HG03469 (cell line): ENCODE measurements around the gene ARMC7.

Experiments
- ATAC-seq: cut with Tn5 transposase; IDR thresholded peaks from one replicate; pipeline ENCODE4 v1.9.1; 2021; ENCODE audit warnings: mild to moderate bottlenecking, moderate library complexity, moderate number of reproducible peaks; ENCODE audit not compliant: unreplicated experiment

ARMC7 gene

DNA sequence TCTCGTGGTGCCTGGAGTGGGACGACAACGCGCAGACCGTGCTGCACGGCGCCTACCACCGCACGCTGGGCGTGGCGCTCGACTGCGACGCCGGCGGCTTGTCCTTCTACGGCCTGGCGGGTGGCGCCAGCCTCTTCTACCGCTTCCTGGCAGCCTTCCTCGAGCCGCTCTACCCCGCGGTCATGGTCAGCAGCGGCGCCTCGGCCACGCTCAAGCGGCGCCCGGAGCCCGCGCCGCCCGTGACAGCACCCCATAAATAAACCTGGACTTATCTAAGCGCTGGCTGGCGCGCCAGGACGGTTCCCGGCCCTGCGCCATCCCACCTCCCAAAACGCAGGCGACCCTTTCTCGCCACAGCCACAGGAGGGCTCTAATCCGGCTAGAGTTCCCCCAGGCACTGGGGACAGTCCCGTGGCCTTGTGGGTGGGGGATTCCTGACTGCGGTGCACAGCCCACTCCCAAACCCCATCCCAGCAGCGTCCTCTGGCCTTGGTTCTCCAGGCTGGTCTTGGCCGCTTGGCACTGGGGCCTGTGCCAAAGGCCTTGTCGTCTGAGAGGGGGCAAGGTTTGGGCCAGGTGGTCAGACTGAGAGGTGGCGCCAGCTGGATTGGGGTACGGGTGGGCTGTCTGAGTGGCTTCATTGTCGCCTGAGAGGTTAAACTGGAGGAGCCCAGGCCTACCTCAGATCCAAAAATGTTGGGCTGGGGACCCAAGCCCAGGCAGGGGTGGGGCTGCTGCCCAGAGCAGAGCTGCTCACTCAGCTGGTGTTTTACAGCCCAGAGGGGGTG, 32.1 kb upstream of the ARMC7 start:
- no peak for ATAC-seq

DNA sequence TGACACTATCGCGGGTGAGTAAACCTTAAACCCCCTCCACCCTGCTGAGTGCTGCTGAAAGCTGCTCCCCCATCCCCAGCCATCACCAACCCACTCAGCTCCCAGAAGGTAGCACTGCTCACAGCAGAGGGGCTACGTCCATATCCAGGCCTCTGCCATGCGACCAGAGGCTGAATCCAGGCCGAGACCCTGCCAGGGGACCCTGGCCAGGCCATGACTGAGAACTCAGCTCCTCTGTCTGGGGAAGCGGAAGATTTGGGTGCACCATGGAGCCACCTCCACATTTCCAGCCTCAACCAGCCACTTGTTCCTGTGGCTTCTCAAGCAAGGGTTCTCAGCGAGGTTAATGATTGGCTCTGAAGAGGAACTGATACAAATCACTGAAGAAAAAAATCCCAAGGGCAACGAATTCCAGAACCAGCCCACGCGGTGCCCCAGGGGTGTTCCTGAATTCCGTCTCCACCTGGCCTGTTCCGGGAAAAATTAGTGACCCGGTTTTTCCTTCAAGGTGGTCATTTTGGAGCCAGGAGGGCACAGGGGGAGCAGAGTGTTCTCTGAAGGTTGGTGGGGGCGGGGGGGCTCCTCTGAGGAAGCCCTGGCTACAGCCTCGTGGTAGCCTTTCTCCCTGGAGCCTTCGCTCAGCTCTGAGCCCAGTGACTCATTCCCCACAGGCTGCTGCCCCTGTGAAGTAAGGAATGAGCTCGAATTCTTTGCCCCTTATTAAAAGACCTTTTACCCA, 31.3 kb upstream of the ARMC7 start:
- ATAC-seq: no peak

DNA sequence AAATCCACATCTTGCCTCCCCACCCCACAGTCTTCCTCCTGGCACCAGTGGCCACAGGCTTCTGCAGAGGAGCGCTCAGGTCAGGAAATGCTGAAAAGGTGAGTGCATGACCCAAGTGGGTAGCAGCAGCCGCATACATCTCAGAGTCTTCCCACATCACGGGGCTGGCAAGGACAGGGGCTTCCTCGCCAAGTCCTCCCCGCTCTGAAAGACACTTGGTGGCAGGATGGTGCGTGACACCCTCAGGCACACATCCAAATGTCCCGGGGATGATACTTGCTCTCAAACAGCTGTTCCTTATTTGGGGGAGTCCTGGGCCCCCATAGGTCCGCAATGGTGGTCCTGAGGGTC, 30.8 kb upstream of the ARMC7 start:
- ATAC-seq: no peak

DNA sequence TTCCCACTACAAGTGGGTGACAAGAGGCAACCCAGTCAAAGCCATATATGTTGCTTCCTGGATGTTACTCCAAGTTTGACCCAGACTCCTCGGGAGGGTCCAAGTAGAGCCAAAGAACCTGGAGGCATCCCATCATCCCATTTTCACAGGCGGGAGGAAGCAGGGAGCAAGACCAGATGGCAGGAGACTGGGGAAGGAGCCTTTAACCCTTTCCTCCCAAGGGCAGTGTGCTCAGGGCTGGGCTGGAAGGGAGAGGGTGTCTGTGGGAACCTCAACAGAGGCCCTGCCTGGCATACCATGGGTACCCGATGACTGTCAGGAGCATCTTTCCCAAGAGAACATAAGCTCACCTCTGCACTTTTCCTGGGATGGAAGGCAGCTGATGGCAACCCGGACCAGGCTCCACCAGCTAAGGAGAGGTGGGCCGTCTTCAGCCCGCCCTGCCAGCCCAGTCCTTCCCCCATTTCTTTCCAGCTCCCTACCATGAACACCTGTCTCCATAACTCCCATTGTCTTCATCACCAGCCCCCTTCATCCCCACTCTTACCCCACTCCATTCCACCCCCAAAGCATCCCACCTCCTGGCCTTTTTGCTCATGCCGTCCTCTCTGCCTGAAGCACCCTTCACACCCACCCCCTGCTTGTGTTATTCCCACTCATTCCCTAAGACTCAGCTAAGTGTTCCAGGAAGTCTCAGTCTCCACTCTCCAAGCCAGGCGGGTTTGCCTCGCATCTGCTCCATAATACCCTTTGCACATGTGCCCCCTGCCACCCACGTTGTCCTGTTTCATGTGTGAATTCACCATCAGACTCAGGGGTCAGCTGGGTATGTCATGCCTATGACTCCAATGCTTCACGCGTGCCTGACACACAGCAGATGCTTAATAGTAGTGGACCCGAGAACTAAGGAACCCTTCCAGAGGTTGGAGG, 27.9 kb upstream of the ARMC7 start:
- no peak for ATAC-seq

DNA sequence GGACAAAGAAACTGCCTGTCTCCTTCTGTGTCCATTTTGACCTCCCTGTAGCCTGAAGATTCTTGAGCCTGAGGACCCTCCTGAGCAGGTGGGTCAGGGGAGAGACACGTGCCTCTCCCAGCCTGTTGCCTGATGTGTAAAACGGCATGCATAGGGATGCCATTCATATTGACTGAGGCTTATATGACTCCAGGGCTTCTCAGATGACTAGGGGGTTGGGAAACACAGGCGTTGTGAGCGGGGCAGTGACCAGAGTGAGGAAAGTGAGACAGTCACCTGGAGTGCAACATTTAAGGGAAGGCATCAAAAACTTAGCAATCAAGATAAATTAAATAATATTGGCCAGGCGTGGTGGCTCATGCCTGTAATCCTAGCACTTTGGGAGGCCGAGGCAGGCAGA, 27.1 kb upstream of the ARMC7 start:
- no peak for ATAC-seq

DNA sequence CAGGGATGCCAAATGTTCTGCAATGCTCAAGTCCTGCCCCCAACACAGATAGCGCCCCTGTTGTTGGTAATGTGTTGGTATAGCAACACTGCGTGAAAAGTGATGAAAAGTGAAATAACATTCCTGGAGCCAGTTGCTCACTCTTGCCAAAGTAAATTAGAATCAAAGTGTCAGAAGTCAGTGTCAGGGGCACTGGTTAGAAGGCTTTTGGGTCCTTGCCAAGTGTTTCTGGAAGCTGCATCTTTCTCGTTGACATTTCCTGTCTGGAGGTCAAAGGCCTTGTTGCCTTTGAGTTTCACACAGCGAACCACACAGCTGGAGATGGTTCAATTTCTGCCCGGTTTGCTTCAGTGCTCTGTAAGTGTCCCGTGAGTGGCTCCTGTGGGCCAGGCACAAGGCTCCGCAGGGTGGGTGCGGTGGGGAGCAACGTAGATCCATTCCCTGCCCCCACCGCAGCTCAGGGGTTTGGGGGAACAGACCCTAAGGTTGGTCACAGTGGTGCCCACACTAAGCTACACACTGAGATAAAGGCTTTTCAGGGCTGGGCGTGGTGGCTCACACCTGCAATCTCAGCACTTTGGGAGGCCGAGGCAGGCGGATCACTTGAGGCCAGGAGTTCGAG, 25.6 kb upstream of the ARMC7 start:
- no peak for ATAC-seq

DNA sequence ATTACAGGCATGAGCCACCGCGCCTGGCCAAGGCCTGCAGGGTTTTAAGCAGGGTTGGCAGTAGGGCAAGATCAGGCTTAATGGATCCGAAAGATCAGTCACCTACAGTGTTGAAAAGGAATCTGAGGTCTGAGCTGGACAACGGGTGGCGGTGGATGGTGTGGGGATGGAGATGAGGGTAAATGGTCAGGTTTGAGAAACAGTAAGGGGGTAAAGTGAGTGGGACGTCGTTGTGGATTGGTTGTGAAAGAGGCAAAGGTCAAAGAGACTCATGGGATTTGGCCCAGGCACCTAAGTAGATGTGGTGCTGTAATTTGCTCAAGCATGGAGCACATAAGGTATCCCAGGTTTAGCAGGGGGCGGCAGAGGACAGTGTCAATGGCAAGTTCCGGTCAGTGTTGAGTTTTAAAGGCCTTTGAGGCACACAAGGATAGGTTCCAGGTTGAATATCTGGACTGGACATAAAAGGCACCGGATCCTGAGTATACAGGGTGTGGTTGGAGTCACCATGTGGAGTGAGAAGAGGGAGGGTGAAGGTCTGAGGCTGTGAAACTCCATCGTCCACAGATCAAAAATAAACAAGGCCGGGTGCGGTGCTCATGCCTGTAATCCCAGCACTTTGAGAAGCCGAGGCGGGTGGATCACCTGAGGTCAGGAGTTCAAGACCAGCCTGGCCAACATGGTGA, 23.1 kb upstream of the ARMC7 start:
- ATAC-seq: no peak

DNA sequence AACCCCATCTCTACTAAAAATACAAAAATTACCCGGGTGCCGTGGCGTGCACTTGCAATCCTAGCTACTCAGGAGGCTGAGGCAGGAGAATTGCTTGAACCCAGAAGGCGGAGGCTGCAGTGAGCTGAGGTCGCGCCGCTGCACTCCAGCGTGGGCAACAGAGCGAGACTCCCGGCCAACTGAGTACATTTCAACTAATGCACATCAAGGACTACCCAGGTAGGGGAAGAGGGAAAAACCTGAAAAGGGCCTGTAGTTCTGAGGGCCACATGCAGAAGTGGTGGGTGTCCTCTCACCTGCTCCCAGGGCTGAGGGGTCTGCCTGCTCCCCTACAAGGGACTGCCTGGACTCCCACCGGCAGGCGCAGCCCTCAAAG, 22.6 kb upstream of the ARMC7 start:
- ATAC-seq: no peak

DNA sequence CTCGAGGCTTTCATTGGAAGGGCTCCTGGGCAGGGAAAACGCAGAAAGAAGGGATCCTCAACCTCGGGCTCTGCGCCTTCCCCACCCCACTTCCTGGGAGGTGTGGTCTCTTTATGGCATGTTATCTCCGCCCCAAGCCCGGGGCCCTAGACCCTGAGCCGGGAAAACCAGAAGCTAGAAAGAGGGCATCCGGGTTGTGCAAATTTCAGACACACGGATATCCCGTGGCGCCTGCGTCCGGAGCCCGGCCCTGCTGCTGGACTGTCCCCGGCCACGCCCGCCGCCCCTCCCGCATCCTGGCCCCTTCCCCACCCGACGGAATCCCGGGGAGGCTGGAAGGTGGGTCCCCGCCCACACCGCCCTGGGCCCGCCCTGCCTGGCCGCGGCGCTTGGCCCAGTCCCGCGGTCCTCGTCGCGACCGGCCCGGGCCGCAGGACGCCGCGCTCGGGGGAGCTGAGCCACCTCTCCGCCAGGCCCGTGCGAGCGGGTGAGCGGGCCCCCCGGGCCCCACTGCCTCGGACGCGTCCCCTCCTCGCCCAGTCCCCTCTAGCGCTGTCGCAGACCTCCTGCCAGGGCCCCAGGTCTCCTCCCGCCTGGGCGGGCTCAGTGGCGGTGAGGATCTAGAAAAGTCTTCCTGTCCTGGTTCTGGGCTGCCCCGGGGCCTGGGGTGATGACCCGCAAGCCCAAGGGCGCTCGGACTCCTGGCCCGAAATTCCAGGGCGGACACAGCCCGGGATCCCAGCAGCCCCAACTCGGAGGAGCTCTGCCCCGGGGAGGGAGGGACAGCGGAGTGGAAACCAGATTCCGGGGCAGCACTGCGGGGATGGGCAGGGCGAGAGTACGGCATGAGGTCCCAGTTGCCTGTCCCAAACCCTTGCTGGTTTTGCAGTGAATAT, 22.0 kb upstream of the ARMC7 start, which contains the start of gene SLC16A5:
SLC16A5 (plus strand) TSS at position 397 of the 896 bp plus-strand sequence. CDS start 5,683 bp downstream, outside the sequence.
- no peak for ATAC-seq

DNA sequence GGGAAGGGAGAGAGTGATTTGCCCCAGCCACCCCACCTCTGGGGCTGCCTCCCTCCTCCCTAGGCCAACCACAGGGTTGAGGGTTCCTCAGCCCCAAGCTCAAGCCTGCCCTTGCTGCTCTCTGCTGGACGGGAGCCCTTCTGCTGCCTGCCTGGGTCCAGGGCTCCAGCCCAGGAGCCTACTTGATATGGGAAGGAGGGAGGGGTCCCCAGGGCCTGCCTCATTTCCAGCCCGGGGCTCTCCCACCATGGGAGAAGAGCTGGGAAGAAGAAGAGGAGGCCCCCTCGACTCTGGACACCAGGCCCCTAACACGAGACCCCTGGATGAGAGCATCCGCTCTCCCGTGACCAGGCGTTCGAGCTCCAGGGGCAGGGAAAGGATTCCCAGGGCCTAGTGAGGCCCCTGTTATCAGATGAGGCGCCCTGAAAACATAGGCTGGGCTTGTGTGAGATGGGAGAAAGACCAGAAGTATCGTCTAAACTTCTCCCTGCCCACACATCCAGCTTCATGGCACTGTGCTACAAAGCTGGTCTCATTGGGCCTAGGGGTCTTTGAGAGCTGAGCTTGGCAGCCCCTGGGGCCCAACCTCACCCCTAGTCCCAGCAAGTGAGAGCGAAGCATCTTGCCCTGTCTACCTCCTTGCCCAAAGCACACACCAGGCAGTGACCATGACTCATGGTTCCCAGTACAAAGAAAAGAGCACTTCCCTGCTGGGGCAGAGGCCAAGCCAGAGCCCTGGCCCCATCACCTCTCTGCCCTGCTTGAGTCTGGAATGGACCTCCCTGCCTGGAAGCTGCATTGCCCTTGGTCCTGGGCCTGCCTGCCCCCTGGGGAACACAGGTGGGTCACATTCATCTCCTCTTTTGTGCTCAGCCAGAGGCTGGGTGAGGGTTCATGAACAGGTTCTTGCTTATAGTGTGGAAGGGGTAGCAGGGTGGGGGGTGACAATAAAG, 21.0 kb upstream of the ARMC7 start:
- ATAC-seq: no peak

DNA sequence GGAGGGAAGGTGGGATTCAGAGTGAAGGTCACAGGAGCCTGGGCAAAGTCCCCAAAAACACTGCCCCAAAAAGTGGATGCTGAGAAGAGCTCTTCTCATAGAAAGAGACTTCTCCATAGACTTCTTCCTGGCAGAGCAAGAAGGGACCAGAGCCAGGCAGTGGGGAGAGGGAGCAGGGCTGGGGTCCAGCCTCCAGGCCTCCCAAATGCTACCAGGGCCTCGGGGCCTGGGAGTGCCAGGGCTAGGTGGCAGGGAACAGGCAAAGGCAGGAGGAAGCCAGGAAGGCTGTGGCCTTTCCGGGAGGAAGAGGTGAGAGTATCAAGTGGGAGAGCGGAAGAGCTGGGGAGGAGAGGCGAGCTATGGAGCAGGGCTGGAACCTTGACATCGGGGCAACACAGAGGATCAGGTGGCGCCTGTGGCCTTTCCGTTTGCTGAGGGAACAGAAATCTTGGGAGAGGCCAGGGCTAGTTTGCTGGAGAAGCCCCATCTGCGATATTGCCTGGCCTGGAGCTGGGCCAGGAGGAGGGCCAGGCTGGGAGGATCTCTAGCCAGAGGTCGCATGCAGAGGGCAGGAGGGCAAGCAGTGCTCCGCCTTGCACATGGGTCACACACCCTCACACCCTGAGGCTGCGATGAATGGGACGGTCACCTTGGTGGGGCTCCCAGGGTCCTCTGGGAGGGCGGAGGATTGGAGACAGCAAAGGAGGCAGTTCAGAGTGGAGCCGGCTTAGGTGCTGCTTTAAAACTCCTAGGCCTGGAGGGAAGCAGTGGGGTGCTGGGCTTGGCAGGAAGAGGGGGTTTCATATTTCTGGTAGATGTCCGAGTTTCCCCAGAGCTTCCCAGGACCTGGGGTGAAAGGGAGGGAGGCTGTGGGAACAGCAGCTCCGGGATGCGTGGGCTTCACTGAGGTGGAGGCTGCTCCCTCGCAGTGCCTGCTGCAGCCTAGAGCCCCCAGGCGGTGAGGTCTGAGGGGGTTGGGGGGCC, 18.6 kb upstream of the ARMC7 start:
- no peak for ATAC-seq

DNA sequence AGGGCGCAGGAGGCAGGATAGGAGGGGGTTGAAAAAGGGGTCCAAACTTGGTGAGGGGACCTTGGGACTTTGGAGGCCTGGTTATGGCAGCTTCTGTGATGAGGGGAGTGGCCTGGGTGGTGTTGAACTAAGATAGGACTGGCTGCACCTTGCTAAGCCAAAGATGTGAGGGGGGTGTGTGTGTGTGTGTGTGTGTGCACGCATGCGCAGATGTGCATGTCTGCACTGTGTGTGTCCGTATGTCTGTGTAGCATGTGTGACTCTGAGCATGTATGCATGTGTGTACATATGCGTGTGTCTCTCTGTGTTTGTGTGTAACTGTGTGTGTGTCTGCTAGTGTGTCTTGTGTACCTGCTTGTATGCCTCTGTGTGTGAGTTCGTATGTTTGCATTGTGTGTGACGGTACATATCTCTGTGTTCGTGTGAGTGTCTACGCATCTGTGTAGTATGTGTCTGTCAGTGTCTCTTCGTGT, 17.9 kb upstream of the ARMC7 start:
- no peak for ATAC-seq

DNA sequence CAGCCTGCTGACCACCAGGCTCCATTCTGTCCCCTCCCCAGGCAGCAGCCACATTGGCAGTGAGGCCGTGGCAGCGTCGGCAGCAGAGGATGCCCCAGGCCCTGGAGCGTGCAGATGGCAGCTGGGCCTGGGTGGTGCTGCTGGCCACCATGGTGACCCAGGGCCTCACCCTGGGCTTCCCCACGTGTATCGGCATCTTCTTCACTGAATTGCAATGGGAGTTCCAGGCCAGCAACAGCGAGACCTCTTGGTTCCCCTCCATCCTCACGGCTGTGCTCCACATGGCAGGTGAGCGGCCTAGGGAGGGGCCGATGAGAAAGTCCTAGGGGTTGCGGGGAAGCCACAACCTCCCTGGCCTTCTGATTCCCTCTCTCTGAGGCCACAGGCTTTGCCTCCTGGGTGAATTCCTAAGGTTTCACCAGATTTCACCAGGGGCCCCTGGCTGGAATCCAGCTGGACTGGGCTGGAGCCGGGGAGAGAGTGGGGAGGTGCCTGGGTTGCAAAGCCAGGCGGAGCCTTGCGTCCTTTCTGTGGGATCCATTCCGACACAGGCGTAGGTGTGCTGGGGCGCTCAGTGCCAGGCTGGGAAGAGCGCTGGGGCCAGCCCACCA, 16.1 kb upstream of the ARMC7 start:
- ATAC-seq: no peak

DNA sequence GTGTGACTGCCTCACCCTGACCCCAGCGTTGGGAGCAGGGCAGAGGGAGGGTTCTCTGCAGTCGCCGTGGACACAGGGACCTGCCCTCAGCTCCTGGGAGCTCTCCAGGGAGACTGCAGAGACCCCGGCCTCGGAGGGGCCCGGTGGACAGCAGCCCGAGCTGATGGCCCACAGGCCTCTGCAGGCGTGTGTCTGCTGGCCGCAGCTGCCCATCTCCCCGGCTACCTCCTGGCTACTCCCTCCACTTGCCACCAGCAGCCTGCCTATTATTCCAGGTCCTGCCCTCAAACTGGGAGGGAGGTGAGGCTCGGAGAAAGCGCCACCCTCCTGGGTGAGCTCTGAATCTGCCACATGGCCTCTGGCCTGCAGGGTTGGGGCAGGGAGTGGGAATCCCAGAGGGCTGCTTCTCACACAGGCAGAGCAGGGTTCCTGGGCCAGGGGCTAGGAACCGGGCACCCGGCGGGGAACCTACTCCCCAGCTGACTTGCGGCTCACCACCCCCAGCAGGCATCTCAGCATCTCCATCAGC, 14.8 kb upstream of the ARMC7 start:
- no peak for ATAC-seq

DNA sequence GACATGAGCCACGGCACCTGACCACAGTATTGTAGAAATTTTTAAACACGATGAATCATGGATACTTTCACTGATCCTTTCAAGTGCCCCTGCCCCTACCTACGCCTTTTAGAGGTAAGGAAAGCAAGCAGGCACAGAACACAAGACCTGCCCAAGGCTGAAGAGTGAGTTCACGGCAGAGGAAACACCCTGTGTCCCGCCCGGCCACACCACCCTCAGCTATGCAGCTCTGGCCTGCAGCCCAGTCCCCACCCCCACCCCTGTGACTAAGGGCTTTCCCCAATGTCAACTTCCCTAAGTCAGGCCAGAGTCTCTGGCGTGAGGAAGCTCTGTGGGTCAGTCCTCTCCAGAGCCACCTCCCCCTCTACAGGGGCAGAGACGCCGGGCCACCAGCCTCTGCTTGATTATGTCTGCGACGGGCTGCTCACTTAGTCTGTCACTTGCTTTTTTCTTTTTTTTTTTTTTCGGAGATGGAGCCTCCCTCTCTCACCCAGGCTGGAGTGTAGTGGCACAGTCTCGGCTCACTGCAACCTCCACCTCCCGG, 13.6 kb upstream of the ARMC7 start:
- ATAC-seq: no peak

DNA sequence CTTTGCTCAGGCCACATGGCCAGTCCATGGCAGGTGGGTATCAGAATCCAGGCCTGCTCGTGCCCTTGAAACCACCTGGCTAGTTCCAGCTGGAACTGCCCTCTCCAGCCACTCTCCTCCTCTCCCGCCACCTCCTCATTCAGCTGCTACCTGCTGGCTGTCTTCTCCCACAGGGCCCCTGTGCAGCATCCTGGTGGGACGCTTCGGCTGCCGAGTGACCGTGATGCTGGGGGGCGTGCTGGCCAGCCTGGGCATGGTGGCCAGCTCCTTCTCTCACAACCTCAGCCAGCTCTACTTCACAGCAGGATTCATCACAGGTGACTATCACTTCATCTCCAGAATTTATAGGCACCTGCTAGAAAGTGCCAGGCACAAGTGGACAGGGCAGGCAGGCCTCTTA, 11.9 kb upstream of the ARMC7 start:
- ATAC-seq: no peak
